Sigmoid colon (tissue), 7 donors: Measurements from ENCODE around the gene MGAT5. TPM values are rescaled to one million over a fixed set of nuclear protein-coding genes. Genes with fewer than 3 reads are reported as not detected.

Experiments used
- DNase-seq: peaks from one replicate; pipeline ENCODE4 v3.0.0-alpha.2; 2019
- H3K27ac ChIP-seq, 4 donors: fragments of 200-600 bp; sonication (generic); one replicate each; pipeline ENCODE4 v1.5.1; 2016 to 2019; ENCODE audit warnings: mild to moderate bottlenecking in 1 of 4
- H3K27me3 ChIP-seq, 3 donors: fragments of 200-600 bp; sonication (generic); one replicate each; pipeline ENCODE4 v1.5.1; 2019; ENCODE audit warnings: mild to moderate bottlenecking in 1 of 3
- H3K36me3 ChIP-seq, 4 donors: fragments of 200-600 bp; sonication (generic); one replicate each; pipeline ENCODE4 v1.5.1; 2016 to 2019
- H3K4me1 ChIP-seq, 4 donors: fragments of 200-600 bp; sonication (generic); one replicate each; pipeline ENCODE4 v1.5.1; 2017 to 2019
- H3K4me3 ChIP-seq, 4 donors: fragments of 200-600 bp; sonication (generic); one replicate each; pipeline ENCODE4 v1.5.1; 2017 to 2019; ENCODE audit warnings: mild to moderate bottlenecking in 2 of 4, moderate library complexity in 1 of 4
- H3K9me3 ChIP-seq, 4 donors: fragments of 200-600 bp in 3 of 4; sonication (generic) in 3 of 4; one replicate each; pipeline versions ENCODE4 v1.5.1 to v1.6.1; 2013 to 2019
- CTCF ChIP-seq, 4 experiments: fragments of 450-650 bp in 3 of 4; fragments of 200-600 bp in 1 of 4; IDR thresholded peaks; one replicate each; pipeline ENCODE4 v1.5.1; 2016 to 2019; ENCODE audit warnings: antibody characterized with exemption in 4 of 4, mild to moderate bottlenecking in 3 of 4, moderate library complexity in 2 of 4
- EP300 ChIP-seq, 4 donors: sonication (generic); formaldehyde crosslinking; IDR thresholded peaks; one replicate each; pipeline ENCODE4 v1.6.1; 2017; ENCODE audit warnings: antibody characterized with exemption in 4 of 4
- POLR2A ChIP-seq, 2 donors: fragments of 450-650 bp; IDR thresholded peaks; one replicate each; pipeline ENCODE4 v1.6.1; 2016; ENCODE audit warnings: antibody characterized with exemption in 2 of 2, mild to moderate bottlenecking in 2 of 2, moderate library complexity in 2 of 2
- POLR2AphosphoS5 ChIP-seq, 4 donors: sonication (generic); formaldehyde crosslinking; IDR thresholded peaks; one replicate each; pipeline ENCODE4 v1.6.1; 2017; ENCODE audit warnings: antibody characterized with exemption in 4 of 4
- WGBS, 2 donors: extraction: QIAGEN DNeasy Blood & Tissue Kit; methylation state at CpG; one replicate each; pipeline ENCODE4 v1.1.7; 2013; 5-methylcytosine and 5-hydroxymethylcytosine counted together
- intact Hi-C: fragments of 100-400 bp; cut with DNase I; formaldehyde crosslinking; loops from one replicate; pipeline ENCODE4 v1.15.1; 2023
- polyA plus RNA-seq, 3 donors: library from polyadenylated mRNA; stranded (reverse); fragments of 200-250 nt; gene quantifications; one replicate each; pipeline ENCODE4 v1.2.3, GENCODE V29; 2013
- total RNA-seq, 4 donors: library from RNA; depleted of rRNA; stranded (reverse); fragments of >200 nt; gene quantifications; one replicate each; pipeline ENCODE4 v1.1.0, GENCODE V29; 2016
- donor health status: healthy with polysubstance abuse.
- donor health status: Bipolar disorder and iron deficiency.
- donor health status: healthy.

MGAT5 gene
- total and polyA plus RNA-seq, 7 donors = 3.0 to 42.4 (median 30.3) TPM

GRCh38 chr2:134324430-134324829, 70.6 kb downstream of the MGAT5 start:
- H3K27ac ChIP-seq = no peak overlapping the region
- no peak for DNase-seq
- intact Hi-C loops = no loop called here
- TF ChIP-seq EP300 (IDR thresholded peaks at IDR 0.05) = no peak
- 59 to 72% methylated on average over 4 of the region's 4 CpGs for WGBS, 2 donors
- H3K4me3 ChIP-seq = no peak overlapping the region
- H3K9me3 ChIP-seq = no peaks in the 10 kb centered on the region
- peaks cover 0 to 4% (median 0%) of the 10 kb centered on the region in 4 donors for H3K4me1 ChIP-seq
- H3K36me3 ChIP-seq = peaks cover 0 to 6% (median 0%) of the 10 kb centered on the region in 4 donors
- no peaks in the 10 kb centered on the region for H3K27me3 ChIP-seq

DNA sequence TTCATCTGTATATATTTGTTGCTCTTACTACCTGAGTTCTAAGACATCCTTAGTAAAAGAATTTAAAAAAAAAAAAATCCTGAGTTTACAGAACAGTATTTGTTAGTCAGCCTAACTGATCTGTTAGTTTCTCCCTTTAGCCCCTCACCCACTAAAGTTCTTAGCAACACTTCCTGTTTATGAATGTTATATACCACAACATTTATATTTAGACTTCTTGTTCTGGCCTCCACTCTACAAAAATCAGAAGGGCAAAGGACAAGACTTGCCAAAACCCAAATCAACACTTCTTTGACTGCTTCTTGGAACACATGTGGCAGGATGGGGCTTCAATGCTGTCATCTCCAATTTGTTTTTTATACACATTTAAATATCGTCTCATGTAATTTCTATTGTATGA, 71.1 kb downstream of the MGAT5 start:
- no peaks in the 10 kb centered on the region for H3K27me3 ChIP-seq
- peaks cover 0 to 4% (median 0%) of the 10 kb centered on the region in 4 donors for H3K4me1 ChIP-seq
- TF ChIP-seq EP300 (IDR thresholded peaks at IDR 0.05) (no peak), POLR2A (IDR thresholded peaks at IDR 0.05) (no peak), CTCF (IDR thresholded peaks at IDR 0.05) (no peak), POLR2AphosphoS5 (IDR thresholded peaks at IDR 0.05) (no peak)
- no peak for DNase-seq
- intact Hi-C loops = no loop called here
- H3K27ac ChIP-seq = no peak overlapping the region
- peaks cover 0 to under 1% (median 0%) of the 10 kb centered on the region in 4 donors for H3K36me3 ChIP-seq
- 62 to 86% methylated on average over 1 of the region's 1 CpG for WGBS, 2 donors
- H3K4me3 ChIP-seq = no peak overlapping the region
- H3K9me3 ChIP-seq = no peaks in the 10 kb centered on the region

- WGBS, 2 donors = 73 to 97% methylated on average over 1 of the region's 1 CpG
- H3K27me3 ChIP-seq = no peaks in the 10 kb centered on the region
- no peaks in the 10 kb centered on the region for H3K36me3 ChIP-seq
- no peak overlapping the region for H3K4me3 ChIP-seq
- no peaks in the 10 kb centered on the region for H3K9me3 ChIP-seq
- intact Hi-C loops = no loop called here
- no peak overlapping the region for H3K27ac ChIP-seq
- DNase-seq = no peak
- TF ChIP-seq POLR2AphosphoS5 (IDR thresholded peaks at IDR 0.05) = no peak
- no peak for TF ChIP-seq CTCF (IDR thresholded peaks at IDR 0.05)
- no peak for TF ChIP-seq POLR2A (IDR thresholded peaks at IDR 0.05)
- TF ChIP-seq EP300 (IDR thresholded peaks at IDR 0.05) = no peak
- peaks cover 0 to 4% (median 0%) of the 10 kb centered on the region in 4 donors for H3K4me1 ChIP-seq
Measured at GRCh38 chr2:134325696-134326095, 71.8 kb downstream of the MGAT5 start.

GRCh38 chr2:134327367-134327766, 73.5 kb downstream of the MGAT5 start:
- Histone ChIP-seq H3K9me3 (peaks cover 0 to 5% (median 0%) of the 10 kb centered on the region in 4 donors), H3K4me1 (peaks cover 0 to 4% (median 0%) of the 10 kb centered on the region in 4 donors), H3K27me3 (no peaks in the 10 kb centered on the region), H3K27ac (no peak overlapping the region), H3K36me3 (no peaks in the 10 kb centered on the region), H3K4me3 (no peak overlapping the region)
- TF ChIP-seq POLR2A (IDR thresholded peaks at IDR 0.05) = no peak
- TF ChIP-seq CTCF (IDR thresholded peaks at IDR 0.05) = no peak
- no peak for TF ChIP-seq EP300 (IDR thresholded peaks at IDR 0.05)
- no peak for TF ChIP-seq POLR2AphosphoS5 (IDR thresholded peaks at IDR 0.05)
- 93 to 97% methylated on average over 2 of the region's 2 CpGs for WGBS, 2 donors
- no peak for DNase-seq
- intact Hi-C loops = no loop called here

GRCh38 chr2:134331081-134331480, 77.2 kb downstream of the MGAT5 start:
- DNase-seq = no peak
- Histone ChIP-seq H3K4me1 (no peaks in the 10 kb centered on the region), H3K9me3 (peaks cover 0 to 5% (median 0%) of the 10 kb centered on the region in 4 donors), H3K27ac (no peak overlapping the region), H3K27me3 (no peaks in the 10 kb centered on the region), H3K4me3 (no peak overlapping the region), H3K36me3 (no peaks in the 10 kb centered on the region)
- 95 to 96% methylated on average over 3 of the region's 3 CpGs for WGBS, 2 donors
- TF ChIP-seq CTCF (IDR thresholded peaks at IDR 0.05) (no peak), POLR2A (IDR thresholded peaks at IDR 0.05) (no peak), EP300 (IDR thresholded peaks at IDR 0.05) (no peak), POLR2AphosphoS5 (IDR thresholded peaks at IDR 0.05) (no peak)
- intact Hi-C loops = no loop called here
